Testis (tissue), 3 donors: ENCODE results near the gene CFAP61. TPM values are rescaled to one million over a fixed set of nuclear protein-coding genes. Genes with fewer than 3 reads are reported as not detected.

Source experiments
- DNase-seq: peaks from one replicate; pipeline ENCODE4 v3.0.0-alpha.2; 2019
- H3K27ac ChIP-seq, 2 donors: fragments of 200-600 bp; sonication (generic); one replicate each; pipeline ENCODE4 v1.5.1; 2019
- H3K27me3 ChIP-seq: fragments of 200-600 bp; sonication (generic); one replicate; pipeline ENCODE4 v1.5.1; 2019
- H3K36me3 ChIP-seq: fragments of 200-600 bp; sonication (generic); one replicate; pipeline ENCODE4 v1.5.1; 2017; ENCODE audit warnings: low read depth; ENCODE audit errors: missing control alignments
- H3K4me1 ChIP-seq: fragments of 200-600 bp; sonication (generic); one replicate; pipeline ENCODE4 v1.5.1; 2019
- H3K4me3 ChIP-seq, 2 donors: fragments of 200-600 bp; sonication (generic); one replicate each; pipeline ENCODE4 v1.5.1; 2017 to 2019
- H3K9me3 ChIP-seq: fragments of 200-600 bp; sonication (generic); one replicate; pipeline ENCODE4 v1.5.1; 2017
- CTCF ChIP-seq, 3 experiments: fragments of 450-650 bp in 2 of 3; fragments of 200-600 bp in 1 of 3; sonication (generic) in 1 of 3; IDR thresholded peaks; one replicate each; pipeline ENCODE4 v1.5.1; 2016 to 2019; ENCODE audit warnings: antibody characterized with exemption in 3 of 3, mild to moderate bottlenecking in 2 of 3, moderate library complexity in 1 of 3
- POLR2A ChIP-seq: fragments of 450-650 bp; IDR thresholded peaks from one replicate; pipeline ENCODE4 v1.6.1; 2017; ENCODE audit warnings: antibody characterized with exemption, mild to moderate bottlenecking, moderate library complexity
- WGBS, 2 donors: methylation state at CpG; one replicate each; pipeline ENCODE4 v1.1.5; 2018; 5-methylcytosine and 5-hydroxymethylcytosine counted together
- intact Hi-C: fragments of 100-400 bp; cut with DNase I; formaldehyde crosslinking; loops from one replicate; pipeline ENCODE4 v1.15.1; 2023; ENCODE audit warnings: low total_unique reads
- polyA plus RNA-seq: library from polyadenylated mRNA; stranded (reverse); fragments of 350-450 nt; fragmentation: Illumina TruSeq; extraction: RNeasy Lipid Tissue Mini Kit (QIAGEN cat#74804); gene quantifications from one replicate; pipeline ENCODE4 v1.2.3, GENCODE V29; 2014; ENCODE audit warnings: low read depth, low replicate concordance; ENCODE audit not compliant: insufficient read depth
- total RNA-seq, 2 donors: library from RNA; depleted of rRNA; stranded (reverse); fragments of >200 nt; gene quantifications; one replicate each; pipeline ENCODE4 v1.2.3, GENCODE V29; 2016

Gene CFAP61
- total and polyA plus RNA-seq, 3 donors from 2014 or later, result 21.4 to 76.0 (median 27.3) TPM

- no peak for DNase-seq
- no peaks in the 10 kb centered on the region for H3K4me1 ChIP-seq
- TF ChIP-seq CTCF (IDR thresholded peaks at IDR 0.05) (no peak), POLR2A (no peak)
- H3K36me3 ChIP-seq, result no peaks in the 10 kb centered on the region
- H3K9me3 ChIP-seq, result no peaks in the 10 kb centered on the region
- H3K4me3 ChIP-seq, result no peak overlapping the region
- intact Hi-C loops, result no loop called here
- H3K27ac ChIP-seq, result no peak overlapping the region
- H3K27me3 ChIP-seq, result no peaks in the 10 kb centered on the region
- WGBS, 2 donors, result 82 to 86% methylated on average over 10 of the region's 10 CpGs
These were observed 199.0 kb downstream of the CFAP61 start for GRCh38 chr20:20251317-20251716.

GRCh38 chr20:20251836-20252235 is 199.5 kb downstream of the CFAP61 start:
- Histone ChIP-seq H3K4me1 (no peaks in the 10 kb centered on the region), H3K27me3 (no peaks in the 10 kb centered on the region), H3K9me3 (no peaks in the 10 kb centered on the region), H3K27ac (no peak overlapping the region), H3K36me3 (no peaks in the 10 kb centered on the region), H3K4me3 (no peak overlapping the region)
- intact Hi-C loops, result no loop called here
- WGBS, 2 donors, result 72 to 74% methylated on average over 8 of the region's 8 CpGs
- DNase-seq, result no peak
- TF ChIP-seq POLR2A (no peak), CTCF (IDR thresholded peaks at IDR 0.05) (no peak)

GRCh38 chr20:20253039-20253743 is 200.9 kb downstream of the CFAP61 start:
- WGBS, 2 donors, result 82 to 87% methylated on average over 6 of the region's 6 CpGs
- H3K4me1 ChIP-seq, result no peaks in the 10 kb centered on the region
- H3K27me3 ChIP-seq, result no peaks in the 10 kb centered on the region
- no peak overlapping the region for H3K4me3 ChIP-seq
- TF ChIP-seq POLR2A, result no peak
- TF ChIP-seq CTCF (IDR thresholded peaks at IDR 0.05), result no peak
- no peak overlapping the region for H3K27ac ChIP-seq
- H3K36me3 ChIP-seq, result no peaks in the 10 kb centered on the region
- intact Hi-C loops, result no loop called here
- no peak for DNase-seq
- no peaks in the 10 kb centered on the region for H3K9me3 ChIP-seq

- no peak for DNase-seq
- TF ChIP-seq CTCF (IDR thresholded peaks at IDR 0.05), result no peak
- no peak for TF ChIP-seq POLR2A
- WGBS, 2 donors, result 73 to 76% methylated on average over 6 of the region's 6 CpGs
- H3K27ac ChIP-seq, result no peak overlapping the region
- no peak overlapping the region for H3K4me3 ChIP-seq
- no peaks in the 10 kb centered on the region for H3K36me3 ChIP-seq
- intact Hi-C loops, result no loop called here
- no peaks in the 10 kb centered on the region for H3K9me3 ChIP-seq
- no peaks in the 10 kb centered on the region for H3K27me3 ChIP-seq
- no peaks in the 10 kb centered on the region for H3K4me1 ChIP-seq
These were observed 201.5 kb downstream of the CFAP61 start for GRCh38 chr20:20253744-20254330.

GRCh38 chr20:20255099-20255498 is 202.8 kb downstream of the CFAP61 start:
- TF ChIP-seq POLR2A, result no peak
- TF ChIP-seq CTCF (IDR thresholded peaks at IDR 0.05), result no peak
- DNase-seq, result no peak
- 81% methylated on average over 3 of the region's 3 CpGs for WGBS, 2 donors
- Histone ChIP-seq H3K36me3 (no peaks in the 10 kb centered on the region), H3K27ac (no peak overlapping the region), H3K4me1 (no peaks in the 10 kb centered on the region), H3K4me3 (no peak overlapping the region), H3K27me3 (no peaks in the 10 kb centered on the region), H3K9me3 (no peaks in the 10 kb centered on the region)
- intact Hi-C loops, result no loop called here
